Keratinocyte (primary cell): ENCODE measurements around the gene IGFN1. TPM values are rescaled to one million over a fixed set of nuclear protein-coding genes. Genes with fewer than 3 reads are reported as not detected.

Experiments
- DNase-seq: peaks from one replicate; pipeline ENCODE4 v3.0.0-alpha.2; 2011; ENCODE audit warnings: low read depth, missing footprints, low spot score
- FAIRE-seq: peaks from 2 replicates; lab custom pipeline; 2011; peaks lifted over from hg19 to GRCh38; lab: Jason Lieb, UNC
- H2AFZ ChIP-seq: 2 replicates; pipeline ENCODE4 v1.6.0; 2012; ENCODE audit warnings: low read length, control low read depth, inconsistent platforms; ENCODE audit not compliant: control insufficient read depth
- H3K27ac ChIP-seq: 2 replicates; pipeline ENCODE4 v1.5.1; 2011; ENCODE audit warnings: low read length; ENCODE audit not compliant: control insufficient read depth, insufficient read depth
- H3K27me3 ChIP-seq: 3 replicates; pipeline ENCODE4 v1.6.0; 2011; ENCODE audit warnings: low read length; ENCODE audit not compliant: control insufficient read depth, insufficient read depth; ENCODE audit errors: extremely low read depth
- H3K36me3 ChIP-seq, 2 experiments: 2 replicates in 1 of 2; 3 replicates in 1 of 2; pipeline ENCODE4 v1.5.1; 2011; ENCODE audit warnings: low read length in 2 of 2, mild to moderate bottlenecking in 1 of 2; ENCODE audit not compliant: control insufficient read depth in 2 of 2, insufficient read depth in 2 of 2; ENCODE audit errors: extremely low read depth in 1 of 2
- H3K4me1 ChIP-seq: 3 replicates; pipeline ENCODE4 v1.5.1; 2011; ENCODE audit warnings: low read length; ENCODE audit not compliant: control insufficient read depth, insufficient read depth; ENCODE audit errors: extremely low read depth
- H3K4me2 ChIP-seq: 3 replicates; pipeline ENCODE4 v1.6.0; 2011; ENCODE audit warnings: low read depth, low read length; ENCODE audit not compliant: control insufficient read depth, insufficient read depth; ENCODE audit errors: extremely low read depth
- H3K4me3 ChIP-seq, 3 experiments: fragments of 200-600 bp in 1 of 3; sonication (generic) in 1 of 3; 2 replicates in 2 of 3; 3 replicates in 1 of 3; pipeline ENCODE4 v1.5.1; 2011 to 2016; ENCODE audit warnings: low read length in 3 of 3, mild to moderate bottlenecking in 3 of 3, control low read depth in 2 of 3, inconsistent platforms in 1 of 3, low read depth in 1 of 3, mixed read lengths in 1 of 3, mixed run types in 1 of 3, moderate library complexity in 1 of 3; ENCODE audit not compliant: control insufficient read depth in 2 of 3, insufficient read depth in 2 of 3; ENCODE audit errors: extremely low read depth in 1 of 3
- H3K79me2 ChIP-seq: 2 replicates; pipeline ENCODE4 v1.6.0; 2012; ENCODE audit warnings: low read length; ENCODE audit not compliant: control insufficient read depth, insufficient read depth
- H3K9ac ChIP-seq: 3 replicates; pipeline ENCODE4 v1.6.0; 2011; ENCODE audit warnings: low read length; ENCODE audit not compliant: control insufficient read depth, insufficient read depth; ENCODE audit errors: extremely low read depth
- H3K9me1 ChIP-seq: 3 replicates; pipeline ENCODE4 v1.6.0; 2011; ENCODE audit warnings: low read length; ENCODE audit not compliant: control insufficient read depth, insufficient read depth; ENCODE audit errors: extremely low read depth
- H3K9me3 ChIP-seq: 2 replicates; pipeline ENCODE4 v1.5.1; 2012; ENCODE audit warnings: low read depth, low read length; ENCODE audit not compliant: control insufficient read depth
- H4K20me1 ChIP-seq: 3 replicates; pipeline ENCODE4 v1.6.0; 2011; ENCODE audit warnings: low read length; ENCODE audit not compliant: control insufficient read depth, insufficient read depth; ENCODE audit errors: extremely low read depth
- CTCF ChIP-seq, 3 experiments: IDR thresholded peaks in 1 of 3; conservative IDR thresholded peaks in 1 of 3; optimal IDR thresholded peaks in 1 of 3; 2 replicates in 2 of 3; 3 replicates in 1 of 3; pipeline versions ENCODE3 to v1.5.1; 2011; ENCODE audit warnings: low read length in 3 of 3, mild to moderate bottlenecking in 3 of 3, moderate library complexity in 2 of 3, control low read depth in 1 of 3, inconsistent platforms in 1 of 3; ENCODE audit not compliant: insufficient read depth in 2 of 3; ENCODE audit errors: extremely low read depth in 1 of 3
- EZH2 ChIP-seq: IDR thresholded peaks from one replicate; pipeline ENCODE4 v1.6.1; 2012; ENCODE audit warnings: inconsistent platforms, mild to moderate bottlenecking, low read length, moderate library complexity
- dilution Hi-C: fragments of 300-500 bp; cut with MboI; formaldehyde crosslinking; loops from one replicate; pipeline ENCODE4 v1.7.0; 2020; ENCODE audit warnings: low sequenced_read_pairs; ENCODE audit not compliant: extremely low pct_ligation_motif_present
- polyA plus RNA-seq, 5 experiments: library from polyadenylated mRNA; depleted of rRNA in 3 of 5; stranded (reverse) in 3 of 5; stranded (forward) in 1 of 5; unstranded in 1 of 5; fragments of >200 nt; gene quantifications; 1 replicate in 1 of 5; 2 replicates in 3 of 5; 3 replicates in 1 of 5; pipeline versions ENCODE4 v1.2.1 to v1.2.3, GENCODE V29; 2011 to 2012; ENCODE audit warnings: missing spikeins in 2 of 5, low read depth in 1 of 5, low replicate concordance in 1 of 5

IGFN1 gene
- polyA plus RNA-seq, 1 donor (not counting 4 experiments of a cell fraction or from before 2014, with no cell fraction given), result not detected

GRCh38 chr1:201175820-201176500 lies 14.7 kb upstream of the IGFN1 start:
- no peak overlapping the region for H2AFZ ChIP-seq
- H3K79me2 ChIP-seq, result no peaks in the 10 kb centered on the region
- DNase-seq, result no peak
- H3K9me3 ChIP-seq, result no peaks in the 10 kb centered on the region
- H3K27ac ChIP-seq, result no peak overlapping the region
- peaks cover 13% of the 10 kb centered on the region for H3K4me1 ChIP-seq
- H3K4me2 ChIP-seq, result no peak overlapping the region
- no peaks in the 10 kb centered on the region for H3K36me3 ChIP-seq
- no peaks in the 10 kb centered on the region for H4K20me1 ChIP-seq
- dilution Hi-C loops, result no loop called here
- H3K9me1 ChIP-seq, result no peaks in the 10 kb centered on the region
- TF ChIP-seq CTCF (optimal IDR thresholded peaks at IDR 0.05 in 1 of 3, IDR thresholded peaks at IDR 0.05 in 1 of 3, conservative IDR thresholded peaks at IDR 0.05 in 1 of 3; ENCODE audit: extremely low read depth in 1 of 3, insufficient read depth in 2 of 3, low read length in 3 of 3) (no peak), EZH2 (no peak)
- H3K27me3 ChIP-seq, result peaks cover 17% of the 10 kb centered on the region
- no peak overlapping the region for H3K9ac ChIP-seq
- H3K4me3 ChIP-seq, result no peak overlapping the region
- no peak for FAIRE-seq

- Histone ChIP-seq H3K36me3 (no peaks in the 10 kb centered on the region), H3K4me1 (peaks cover 11% of the 10 kb centered on the region), H3K4me2 (no peak overlapping the region), H4K20me1 (no peaks in the 10 kb centered on the region), H3K9me1 (no peaks in the 10 kb centered on the region), H3K9ac (no peak overlapping the region), H3K9me3 (no peaks in the 10 kb centered on the region), H2AFZ (no peak overlapping the region), H3K4me3 (no peak overlapping the region), H3K27ac (no peak overlapping the region), H3K79me2 (no peaks in the 10 kb centered on the region), H3K27me3 (peaks cover 26% of the 10 kb centered on the region)
- DNase-seq, result no peak
- dilution Hi-C loops, result no loop called here
- no peak for TF ChIP-seq CTCF (optimal IDR thresholded peaks at IDR 0.05 in 1 of 3, IDR thresholded peaks at IDR 0.05 in 1 of 3, conservative IDR thresholded peaks at IDR 0.05 in 1 of 3; ENCODE audit: extremely low read depth in 1 of 3, insufficient read depth in 2 of 3, low read length in 3 of 3)
- no peak for TF ChIP-seq EZH2
- FAIRE-seq, result peak; percentile 9
These were observed 13.7 kb upstream of the IGFN1 start for GRCh38 chr1:201176940-201177339.
